Ascending aorta (tissue), 2 donors: ENCODE results near the gene RNF183. TPM values are rescaled to one million over a fixed set of nuclear protein-coding genes. Genes with fewer than 3 reads are reported as not detected.

ENCODE experiments used
- DNase-seq, 2 donors: peaks; one replicate each; pipeline ENCODE4 v3.0.0-alpha.2; 2019; ENCODE audit warnings: low spot score in 2 of 2
- H3K27ac ChIP-seq, 2 donors: fragments of 200-600 bp; sonication (generic); one replicate each; pipeline ENCODE4 v1.5.1; 2016 to 2017; ENCODE audit warnings: mild to moderate bottlenecking in 1 of 2
- H3K27me3 ChIP-seq: fragments of 200-600 bp; sonication (generic); one replicate; pipeline ENCODE4 v1.5.1; 2017
- H3K36me3 ChIP-seq, 2 donors: fragments of 200-600 bp; sonication (generic); one replicate each; pipeline ENCODE4 v1.5.1; 2016
- H3K4me1 ChIP-seq, 2 donors: fragments of 200-600 bp; sonication (generic); one replicate each; pipeline ENCODE4 v1.5.1; 2016 to 2017; ENCODE audit warnings: mild to moderate bottlenecking in 1 of 2
- H3K4me3 ChIP-seq, 2 donors: fragments of 200-600 bp; sonication (generic); one replicate each; pipeline ENCODE4 v1.5.1; 2016 to 2017; ENCODE audit warnings: mild to moderate bottlenecking in 1 of 2
- H3K9me3 ChIP-seq, 2 donors: fragments of 200-600 bp; sonication (generic); one replicate each; pipeline ENCODE4 v1.5.1; 2016
- CTCF ChIP-seq, 3 experiments: fragments of 200-600 bp in 2 of 3; fragments of 450-650 bp in 1 of 3; sonication (generic) in 2 of 3; IDR thresholded peaks; one replicate each; pipeline ENCODE4 v1.5.1; 2016 to 2019; ENCODE audit warnings: antibody characterized with exemption in 3 of 3, mild to moderate bottlenecking in 1 of 3, moderate library complexity in 1 of 3
- intact Hi-C: fragments of 100-400 bp; cut with DNase I; formaldehyde crosslinking; loops from one replicate; pipeline ENCODE4 v1.15.1; 2023
- total RNA-seq: library from RNA; depleted of rRNA; stranded (reverse); fragments of >200 nt; gene quantifications from one replicate; pipeline ENCODE4 v1.1.0, GENCODE V29; 2016

The RNF183 gene
- total RNA-seq, 1 donor from 2014 or later = not detected

GRCh38 chr9:113290052-113290607 is 13.0 kb downstream of the RNF183 start:
- no peak overlapping the region for H3K27ac ChIP-seq
- DNase-seq = no peak
- H3K27me3 ChIP-seq = no peaks in the 10 kb centered on the region
- intact Hi-C loops = no loop called here
- no peak overlapping the region for H3K4me3 ChIP-seq
- peaks cover 69 to 82% of the 10 kb centered on the region in 2 donors for H3K36me3 ChIP-seq
- TF ChIP-seq CTCF (IDR thresholded peaks at IDR 0.05) = no peak
- H3K9me3 ChIP-seq = no peaks in the 10 kb centered on the region
- H3K4me1 ChIP-seq = no peaks in the 10 kb centered on the region

DNA sequence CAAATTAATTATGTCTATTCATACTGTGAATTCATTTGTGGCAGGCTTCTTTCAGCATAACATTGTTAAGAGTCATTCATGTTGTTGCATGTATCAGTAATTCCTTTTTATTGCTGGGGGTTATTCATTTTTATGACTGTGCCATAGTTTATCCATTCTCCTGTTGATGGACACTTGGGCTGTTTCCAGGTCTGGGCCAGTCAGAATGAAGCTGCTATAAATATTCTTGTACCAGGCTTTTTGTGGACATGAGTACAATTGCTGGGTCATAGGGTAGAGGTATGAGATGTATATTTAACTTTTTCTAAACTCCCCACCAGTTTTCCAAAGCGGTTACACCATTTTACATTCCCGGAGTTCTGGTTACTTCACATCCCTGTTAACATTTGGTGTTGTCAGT is 14.1 kb downstream of the RNF183 start:
- intact Hi-C loops = no loop called here
- H3K9me3 ChIP-seq = no peaks in the 10 kb centered on the region
- no peak for TF ChIP-seq CTCF (IDR thresholded peaks at IDR 0.05)
- no peak overlapping the region for H3K4me3 ChIP-seq
- H3K36me3 ChIP-seq = peaks cover 79 to 91% of the 10 kb centered on the region in 2 donors
- no peaks in the 10 kb centered on the region for H3K4me1 ChIP-seq
- H3K27me3 ChIP-seq = no peaks in the 10 kb centered on the region
- DNase-seq = no peak
- H3K27ac ChIP-seq = no peak overlapping the region

DNA sequence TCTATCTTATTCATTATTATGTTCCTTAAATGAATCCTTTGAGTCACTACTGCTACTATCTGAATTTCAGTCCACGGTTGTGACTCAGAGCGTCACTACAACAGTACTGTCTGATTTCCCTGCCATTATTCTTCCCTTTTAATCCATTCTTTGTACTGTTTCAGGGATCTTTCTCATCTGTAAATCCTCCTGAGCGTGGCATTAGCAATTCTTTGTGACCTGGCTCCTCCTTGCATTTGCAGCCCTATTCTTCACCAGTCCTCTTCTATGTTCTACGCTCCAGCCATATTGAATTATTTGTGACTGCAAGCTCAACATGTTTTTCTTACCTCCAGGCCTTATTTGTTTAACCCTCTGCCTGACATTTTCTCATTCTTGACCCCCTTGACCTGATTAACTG is 21.8 kb downstream of the RNF183 start:
- TF ChIP-seq CTCF (IDR thresholded peaks at IDR 0.05) = no peak
- Histone ChIP-seq H3K27me3 (no peaks in the 10 kb centered on the region), H3K36me3 (peaks cover 77 to 87% of the 10 kb centered on the region in 2 donors)

GRCh38 chr9:113278840-113279239 is 24.3 kb downstream of the RNF183 start:
- H3K27me3 ChIP-seq = no peaks in the 10 kb centered on the region
- intact Hi-C loops = loop anchor here (5.0 kb wide), 1 partner anchor 308 kb away; no protein-coding TSS in a partner anchor
- H3K36me3 ChIP-seq = peaks cover 54 to 66% of the 10 kb centered on the region in 2 donors
- no peak overlapping the region for H3K4me3 ChIP-seq
- no peak for DNase-seq
- TF ChIP-seq CTCF (IDR thresholded peaks at IDR 0.05) = no peak
- peaks cover 3 to 15% of the 10 kb centered on the region in 2 donors for H3K4me1 ChIP-seq
- no peaks in the 10 kb centered on the region for H3K9me3 ChIP-seq
- H3K27ac ChIP-seq = no peak overlapping the region

More for the DNA sequence above, 21.8 kb downstream of the RNF183 start:
- H3K4me1 ChIP-seq = peaks cover under 1 to 11% of the 10 kb centered on the region in 2 donors
- H3K9me3 ChIP-seq = no peaks in the 10 kb centered on the region
- intact Hi-C loops = no loop called here
- DNase-seq = no peak
- H3K4me3 ChIP-seq = no peak overlapping the region
- H3K27ac ChIP-seq = no peak overlapping the region

DNA sequence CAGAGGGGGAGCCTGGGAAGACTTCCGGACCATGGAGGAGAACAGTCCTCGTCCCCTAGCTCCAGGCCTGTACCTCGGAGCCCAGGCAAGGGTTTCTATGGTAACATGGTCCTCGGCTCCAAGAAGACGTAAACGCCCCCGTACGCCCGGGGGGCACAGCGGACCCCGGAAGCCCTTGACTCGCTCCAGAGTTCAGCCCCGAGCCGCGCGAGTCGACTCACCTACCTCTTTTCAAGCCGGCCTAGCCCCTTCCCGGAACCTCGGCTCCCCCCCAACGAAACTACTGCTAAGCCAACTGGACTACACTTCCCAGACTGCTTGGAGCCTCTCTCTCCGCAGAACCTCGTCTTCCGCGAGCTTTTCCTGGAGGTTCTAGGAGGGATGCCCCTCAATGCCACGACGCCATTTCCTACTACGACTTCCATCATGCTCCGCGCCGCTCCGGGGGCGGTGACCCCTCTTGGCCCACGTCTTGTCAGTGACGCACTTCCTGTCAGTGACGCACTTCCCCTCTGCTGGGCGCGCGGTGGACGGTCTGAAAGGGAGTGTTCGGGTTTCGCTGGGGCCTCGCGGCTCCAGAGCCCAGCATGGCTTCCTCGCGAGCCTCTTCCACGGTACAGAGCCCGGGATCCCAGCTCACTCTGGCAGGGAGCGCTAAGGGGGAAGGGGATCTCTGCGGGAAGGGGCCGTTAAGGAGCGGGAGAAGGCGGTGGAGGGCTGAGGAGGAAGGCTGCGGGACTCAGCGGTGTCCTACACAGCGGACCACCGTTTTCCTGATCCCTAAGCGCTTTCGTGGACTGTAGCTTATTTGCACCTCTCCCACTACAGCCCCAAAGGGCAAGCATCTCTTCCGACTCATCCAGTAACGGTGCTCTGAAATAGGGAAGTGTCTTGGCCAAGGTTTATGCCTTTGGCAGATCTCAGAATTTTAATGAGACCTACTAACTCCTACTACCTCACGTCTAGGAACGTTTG is 27.7 kb downstream of the RNF183 start, which contains the start of the genes CDC26 and PRPF4:
Gene CDC26 (minus strand): TSS at position 416 of the 975 bp plus-strand sequence. CDS start 3,065 bp downstream, outside the sequence.
Gene PRPF4 (plus strand): TSS at position 502 of the 975 bp plus-strand sequence. CDS start 86 bp downstream, at position 588.
- peak within 1 kb of the TSS; percentile 79 to 81 for H3K4me3 ChIP-seq
- peaks cover 3 to 15% of the 10 kb centered on the region in 2 donors for H3K4me1 ChIP-seq
- H3K27me3 ChIP-seq = no peaks in the 10 kb centered on the region
- peak; percentile 89 to 99 for DNase-seq
- no peaks in the 10 kb centered on the region for H3K9me3 ChIP-seq
- peak within 1 kb of the TSS; percentile 91 to 93 for H3K27ac ChIP-seq
- TF ChIP-seq CTCF (IDR thresholded peaks at IDR 0.05) = no peak
- peaks cover 43 to 60% of the 10 kb centered on the region in 2 donors for H3K36me3 ChIP-seq
- intact Hi-C loops = loop anchor here (1.0 to 5.0 kb wide), 7 partner anchors 54 to 383 kb away; partner anchors contain the start of genes ALAD, C9orf43, FKBP15 and POLE3
